Measurements from ENCODE around the gene FLVCR2. TPM values are rescaled to one million over a fixed set of nuclear protein-coding genes. Genes with fewer than 3 reads are reported as not detected.
"Not testable (repeated sequence)": the region's sequence is repeated elsewhere in the genome, so short reads cannot be mapped to it uniquely, and the experiment has no call there.

FLVCR2 gene
- polyA plus RNA-seq, 1 experiment = 3.4 TPM

DNA sequence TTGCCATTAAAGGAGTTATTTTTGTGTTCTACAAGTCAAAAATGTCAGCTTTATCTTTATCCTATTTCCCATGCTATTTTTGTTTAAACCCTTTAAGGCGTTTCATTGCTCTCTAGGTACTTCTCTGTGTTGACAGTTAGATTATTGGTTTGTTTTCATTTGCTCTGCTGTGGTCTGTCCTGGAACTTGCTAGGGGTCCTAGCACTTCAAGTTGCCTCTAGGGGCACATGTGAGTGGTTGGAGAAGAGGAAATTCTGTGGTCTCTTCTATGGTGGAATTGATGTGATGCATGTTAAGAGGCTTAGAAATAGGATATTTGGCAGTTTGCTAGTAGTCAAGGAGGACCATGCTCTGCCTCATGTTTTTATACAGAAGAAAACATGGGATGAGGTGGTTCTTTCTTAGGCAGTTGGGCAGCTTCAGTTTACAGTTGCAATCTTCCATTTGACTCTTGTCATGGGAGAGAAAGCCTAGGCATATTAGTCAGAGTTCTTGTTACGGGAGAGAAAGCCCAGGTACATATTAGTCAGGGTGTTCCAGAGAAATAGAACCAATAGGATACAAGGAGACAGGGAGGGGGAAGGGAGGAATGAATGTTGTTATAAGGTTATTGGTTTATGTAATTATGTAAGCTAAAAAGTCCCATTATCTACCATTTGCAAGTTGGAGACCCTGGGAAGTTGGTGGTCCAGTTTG is 97.0 kb downstream of the FLVCR2 start:
- no peak for DNase-seq (ENCODE audit: low read depth, low spot score)
- Histone ChIP-seq H3K9me3 (ENCODE audit: control insufficient read depth, insufficient read depth, low read length) (no peaks in the 10 kb centered on the region; the same call in 1 of the 2 replicates), H3K27me3 (ENCODE audit: control insufficient read depth, insufficient read depth, low read length) (no peaks in the 10 kb centered on the region), H3K4me3 (ENCODE audit: low read depth, low read length) (no peak overlapping the region), H3K27ac (ENCODE audit: low read depth, low read length) (no peak overlapping the region)
- ChIA-PET POLR2A (no interaction called here), CTCF (interaction anchor here (0.9 to 1.2 kb wide), 2 partner anchors 34 to 99 kb away, joined by 3 read pairs; no protein-coding TSS in a partner anchor)
- TF ChIP-seq, protein P1, sequence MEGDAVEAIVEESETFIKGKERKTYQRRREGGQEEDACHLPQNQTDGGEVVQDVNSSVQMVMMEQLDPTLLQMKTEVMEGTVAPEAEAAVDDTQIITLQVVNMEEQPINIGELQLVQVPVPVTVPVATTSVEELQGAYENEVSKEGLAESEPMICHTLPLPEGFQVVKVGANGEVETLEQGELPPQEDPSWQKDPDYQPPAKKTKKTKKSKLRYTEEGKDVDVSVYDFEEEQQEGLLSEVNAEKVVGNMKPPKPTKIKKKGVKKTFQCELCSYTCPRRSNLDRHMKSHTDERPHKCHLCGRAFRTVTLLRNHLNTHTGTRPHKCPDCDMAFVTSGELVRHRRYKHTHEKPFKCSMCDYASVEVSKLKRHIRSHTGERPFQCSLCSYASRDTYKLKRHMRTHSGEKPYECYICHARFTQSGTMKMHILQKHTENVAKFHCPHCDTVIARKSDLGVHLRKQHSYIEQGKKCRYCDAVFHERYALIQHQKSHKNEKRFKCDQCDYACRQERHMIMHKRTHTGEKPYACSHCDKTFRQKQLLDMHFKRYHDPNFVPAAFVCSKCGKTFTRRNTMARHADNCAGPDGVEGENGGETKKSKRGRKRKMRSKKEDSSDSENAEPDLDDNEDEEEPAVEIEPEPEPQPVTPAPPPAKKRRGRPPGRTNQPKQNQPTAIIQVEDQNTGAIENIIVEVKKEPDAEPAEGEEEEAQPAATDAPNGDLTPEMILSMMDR (IDR thresholded peaks at IDR 0.05; ENCODE audit: low read depth, low read length) = peak; percentile 29; the same call in 1 of the 2 replicates

DNA sequence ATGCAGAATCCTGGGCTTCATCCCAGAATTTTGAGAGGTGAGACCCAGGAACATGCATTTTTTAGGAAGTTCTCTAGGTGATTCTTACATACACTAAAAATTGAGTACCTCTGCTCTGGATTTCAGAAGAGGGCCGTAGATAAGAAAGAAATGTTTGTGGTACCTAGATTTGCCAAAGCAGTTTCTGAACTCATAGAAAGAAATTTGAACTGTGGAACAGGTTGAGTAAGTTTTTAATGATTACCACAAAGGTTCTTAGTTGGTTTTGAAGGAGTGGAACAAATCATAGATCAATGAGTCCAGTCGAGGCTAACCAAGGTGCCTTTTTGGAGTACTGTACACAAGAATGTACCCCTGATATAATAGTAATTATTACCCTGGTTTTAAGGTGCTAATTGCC is 107.5 kb downstream of the FLVCR2 start:
- Histone ChIP-seq H3K27ac (ENCODE audit: low read depth, low read length) (no peak overlapping the region), H3K4me3 (ENCODE audit: low read depth, low read length) (no peak overlapping the region), H3K27me3 (ENCODE audit: control insufficient read depth, insufficient read depth, low read length) (no peaks in the 10 kb centered on the region), H3K9me3 (ENCODE audit: control insufficient read depth, insufficient read depth, low read length) (no peaks in the 10 kb centered on the region)
- POLR2A ChIA-PET = no interaction called here
- CTCF ChIA-PET = interaction anchor here (1.5 to 1.9 kb wide), 2 partner anchors 24 to 297 kb away, joined by 5 to 15 read pairs; no protein-coding TSS in a partner anchor
- TF ChIP-seq, protein P1 (IDR thresholded peaks at IDR 0.05; ENCODE audit: low read depth, low read length) = no peak
- no peak for DNase-seq (ENCODE audit: low read depth, low spot score)

DNA sequence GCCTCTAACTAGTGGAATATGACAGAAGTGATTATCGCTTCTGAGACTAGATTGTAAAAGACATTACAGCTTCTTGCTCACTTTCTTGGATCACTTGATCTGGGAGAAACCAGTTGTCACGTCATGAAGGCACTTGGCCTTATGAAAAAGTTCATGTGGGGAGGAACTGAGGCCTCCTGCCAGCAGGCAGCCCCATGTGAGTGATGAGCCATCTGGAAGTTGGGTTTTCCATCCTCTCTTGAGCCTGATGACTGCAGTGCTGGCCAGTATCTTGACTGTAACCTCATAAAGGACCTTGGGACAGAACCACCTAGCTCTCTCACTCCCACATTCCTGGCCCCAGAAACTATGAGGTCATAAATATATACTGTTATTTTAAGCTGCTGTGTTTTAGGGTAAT is 110.6 kb downstream of the FLVCR2 start:
- Histone ChIP-seq H3K4me3 (ENCODE audit: low read depth, low read length) (no peak overlapping the region), H3K27ac (ENCODE audit: low read depth, low read length) (no peak overlapping the region), H3K9me3 (ENCODE audit: control insufficient read depth, insufficient read depth, low read length) (no peaks in the 10 kb centered on the region), H3K27me3 (ENCODE audit: control insufficient read depth, insufficient read depth, low read length) (no peaks in the 10 kb centered on the region)
- ChIA-PET POLR2A (no interaction called here), CTCF (interaction anchor here (1.5 to 2.5 kb wide), 2 partner anchors 21 to 35 kb away, joined by 7 to 8 read pairs; no protein-coding TSS in a partner anchor)
- no peak for DNase-seq (ENCODE audit: low read depth, low spot score)
- TF ChIP-seq, protein P1 (IDR thresholded peaks at IDR 0.05; ENCODE audit: low read depth, low read length) = no peak

DNA sequence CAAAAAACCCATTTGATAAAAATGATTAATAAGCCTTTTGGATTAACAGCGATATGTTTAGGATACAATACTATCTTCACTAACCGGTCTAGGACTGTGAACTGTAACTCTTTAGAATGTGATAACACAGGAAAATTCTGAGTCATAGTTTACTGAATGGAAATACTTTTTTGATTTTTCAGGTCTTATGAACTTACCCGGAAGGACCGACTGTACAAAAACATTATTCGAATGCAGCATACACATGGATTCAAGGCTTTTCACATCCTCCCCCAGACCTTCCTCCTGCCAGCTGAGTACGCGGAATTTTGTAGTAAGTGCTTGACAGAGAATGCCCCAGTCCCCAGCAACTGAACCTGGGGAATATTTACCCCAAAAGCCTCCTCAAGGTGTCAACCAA is 111.6 kb downstream of the FLVCR2 start:
- POLR2A ChIA-PET = no interaction called here
- Histone ChIP-seq H3K27ac (ENCODE audit: low read depth, low read length) (no peak overlapping the region), H3K9me3 (ENCODE audit: control insufficient read depth, insufficient read depth, low read length) (no peaks in the 10 kb centered on the region), H3K4me3 (ENCODE audit: low read depth, low read length) (no peak overlapping the region), H3K27me3 (ENCODE audit: control insufficient read depth, insufficient read depth, low read length) (no peaks in the 10 kb centered on the region)
- CTCF ChIA-PET = interaction anchor here (1.3 kb wide), 1 partner anchor 19 kb away, joined by 5 read pairs; no protein-coding TSS in a partner anchor
- TF ChIP-seq, protein P1 (IDR thresholded peaks at IDR 0.05; ENCODE audit: low read depth, low read length) = no peak
- DNase-seq (ENCODE audit: low read depth, low spot score) = no peak

DNA sequence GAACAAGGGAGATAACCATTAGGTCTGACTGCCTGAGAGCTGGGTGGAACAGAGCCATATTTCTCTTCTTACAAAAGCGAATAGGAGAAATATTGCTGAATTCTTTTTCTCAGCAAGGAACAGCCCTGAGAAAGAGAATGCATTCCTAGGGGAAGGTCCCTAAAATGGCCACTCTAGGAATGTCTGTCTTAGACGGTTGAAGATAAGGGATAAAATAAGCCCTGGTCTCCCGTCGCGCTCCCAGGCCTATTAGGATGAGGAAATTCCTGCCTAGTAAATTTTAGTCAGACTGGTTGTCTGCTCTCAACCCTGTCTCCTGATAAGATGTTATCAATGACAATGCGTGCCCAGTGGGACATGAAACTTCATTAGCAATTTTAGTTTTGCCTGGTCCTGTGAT is 116.6 kb downstream of the FLVCR2 start:
- H3K4me3 ChIP-seq (ENCODE audit: low read depth, low read length); CTCF ChIA-PET; H3K27me3 ChIP-seq (ENCODE audit: control insufficient read depth, insufficient read depth, low read length); DNase-seq (ENCODE audit: low read depth, low spot score); POLR2A ChIA-PET; H3K9me3 ChIP-seq (ENCODE audit: control insufficient read depth, insufficient read depth, low read length); H3K27ac ChIP-seq (ENCODE audit: low read depth, low read length): not testable (repeated sequence)
